HTR-8/SVneo (cell line): ENCODE measurements around the gene LPGAT1.
A peak's percentile ranks its signal among the peaks of the same experiment; 100 is the strongest.

Experiments used
- DNase-seq: peaks from one replicate; pipeline ENCODE4 v3.0.0; 2011; ENCODE audit warnings: low spot score, mixed read lengths; ENCODE audit not compliant: insufficient read length
- FAIRE-seq: peaks from 2 replicates; lab custom pipeline; 2011; peaks lifted over from hg19 to GRCh38; lab: Jason Lieb, UNC

The LPGAT1 gene

DNA sequence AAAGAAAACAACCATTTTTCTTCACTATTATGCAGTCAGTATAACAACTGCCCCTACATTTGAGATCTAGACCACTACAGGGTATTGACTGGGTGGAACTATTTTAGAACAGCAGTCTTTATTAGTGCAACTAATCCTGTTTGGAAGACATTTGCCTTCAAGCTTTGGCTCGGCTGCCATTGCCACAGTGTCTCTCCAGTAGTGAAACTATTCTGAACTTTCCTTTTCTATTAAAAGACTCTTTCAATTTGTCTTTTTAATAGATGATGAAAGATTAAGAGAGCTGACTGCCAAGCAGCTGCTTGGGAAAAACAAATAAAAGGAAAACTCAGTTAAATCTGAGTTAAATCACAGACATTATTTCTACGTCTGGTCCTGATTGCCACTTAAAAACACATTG, 49.3 kb downstream of the LPGAT1 start:
- DNase-seq (no peak), FAIRE-seq (no peak)

DNA sequence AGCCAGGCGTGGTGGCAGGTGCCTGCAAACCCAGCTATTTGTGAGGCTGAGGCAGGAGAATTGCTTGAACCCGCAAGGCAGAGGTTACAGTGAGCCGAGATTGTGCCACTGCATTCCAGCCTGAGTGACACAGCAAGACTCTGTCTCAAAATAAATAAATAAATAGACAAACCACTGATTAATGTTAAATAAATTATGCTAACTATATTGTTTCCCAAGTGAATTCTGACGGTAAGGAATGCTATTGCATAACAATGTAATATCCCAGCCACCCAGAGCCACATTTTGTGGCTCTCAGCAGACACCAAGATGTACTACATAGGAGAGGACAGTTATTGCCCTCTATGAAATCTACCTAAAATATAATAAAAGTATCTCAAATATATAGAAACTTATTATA, 55.4 kb downstream of the LPGAT1 start:
- DNase-seq (no peak), FAIRE-seq (no peak)

DNA sequence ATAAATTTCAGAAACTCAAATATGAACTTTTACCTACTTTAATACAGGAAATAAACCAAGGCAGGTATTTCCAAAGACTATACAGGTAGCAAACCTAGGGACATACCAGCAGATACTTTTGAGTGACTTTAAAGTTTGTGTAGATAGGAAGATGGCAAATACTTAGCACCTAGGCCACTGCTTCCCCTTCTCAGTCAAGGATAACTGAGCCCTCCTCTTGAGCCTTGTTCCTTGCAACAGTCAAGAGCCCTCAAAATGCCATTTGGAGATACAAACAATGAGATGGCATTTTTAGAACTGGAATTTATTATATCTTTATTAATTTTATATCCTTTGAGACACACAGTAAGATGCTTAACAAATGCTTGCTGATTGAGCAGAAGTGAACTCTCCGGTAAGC, 65.9 kb downstream of the LPGAT1 start:
- no peak for FAIRE-seq

DNA sequence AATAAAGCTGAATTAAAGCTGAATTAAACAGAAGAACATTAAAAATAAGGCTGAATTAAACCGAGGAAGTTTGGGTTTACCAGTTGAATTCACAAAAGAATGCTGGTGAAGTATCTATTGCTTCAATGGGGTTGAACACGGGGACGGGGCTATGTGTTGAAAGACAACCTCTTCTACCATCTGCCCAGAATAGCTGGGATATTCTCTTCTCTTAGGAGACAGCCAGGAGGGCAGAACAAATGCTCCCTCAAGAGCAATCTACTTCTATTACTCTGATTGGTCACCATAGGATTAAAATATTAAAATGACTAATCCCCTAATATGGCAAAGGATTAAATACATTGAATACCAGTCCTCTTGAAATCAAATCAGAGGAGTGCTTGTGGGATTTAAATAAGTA, 68.4 kb downstream of the LPGAT1 start:
- no peak for FAIRE-seq
- no peak for DNase-seq

More for the DNA sequence above, 65.9 kb downstream of the LPGAT1 start:
- no peak for DNase-seq

DNA sequence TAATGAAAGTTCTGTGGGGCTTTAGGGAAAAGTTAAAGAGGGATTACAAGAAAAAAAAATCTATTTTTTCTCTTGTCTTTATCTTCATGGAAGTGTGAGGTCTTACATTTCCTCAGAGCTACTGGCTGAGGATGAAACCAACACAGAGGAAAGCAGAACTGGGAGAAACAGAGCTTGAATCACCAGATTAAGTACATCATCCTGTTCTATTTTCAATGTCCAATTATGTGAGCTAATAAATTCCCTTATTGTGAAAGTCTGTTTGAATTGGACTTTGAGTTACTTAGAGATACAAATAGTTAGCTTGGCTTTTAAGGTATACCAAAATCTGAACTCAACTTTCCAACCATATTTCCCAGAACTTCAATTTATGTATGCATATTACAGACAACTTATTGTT, 69.2 kb downstream of the LPGAT1 start:
- DNase-seq (no peak), FAIRE-seq (no peak)

DNA sequence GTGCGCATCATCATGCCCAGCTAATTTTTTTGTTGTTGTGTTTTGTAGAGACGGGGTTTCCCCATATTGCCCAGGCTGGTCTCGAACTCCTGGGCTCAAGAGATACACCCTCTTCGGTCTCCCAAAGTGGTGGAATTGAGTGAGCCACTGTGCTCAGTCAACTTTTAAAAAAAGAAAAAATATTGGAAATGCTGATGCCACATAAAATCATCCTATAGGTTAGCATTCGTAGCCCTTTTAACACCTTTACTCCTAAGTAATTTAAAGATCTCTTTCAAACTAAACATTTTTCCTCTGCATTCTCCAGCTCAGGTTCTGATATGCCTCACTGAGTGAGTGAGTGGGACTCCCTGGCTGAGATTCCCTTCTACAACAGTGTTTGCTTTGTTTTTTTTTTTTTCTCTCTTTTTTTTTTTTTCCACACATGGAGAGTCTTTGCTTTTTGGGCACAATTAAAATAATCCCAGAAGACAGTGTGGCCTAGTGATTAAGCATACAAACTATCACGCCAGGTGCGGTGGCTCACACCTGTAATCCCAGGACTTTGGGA, 74.0 kb downstream of the LPGAT1 start:
- no peak for FAIRE-seq

DNA sequence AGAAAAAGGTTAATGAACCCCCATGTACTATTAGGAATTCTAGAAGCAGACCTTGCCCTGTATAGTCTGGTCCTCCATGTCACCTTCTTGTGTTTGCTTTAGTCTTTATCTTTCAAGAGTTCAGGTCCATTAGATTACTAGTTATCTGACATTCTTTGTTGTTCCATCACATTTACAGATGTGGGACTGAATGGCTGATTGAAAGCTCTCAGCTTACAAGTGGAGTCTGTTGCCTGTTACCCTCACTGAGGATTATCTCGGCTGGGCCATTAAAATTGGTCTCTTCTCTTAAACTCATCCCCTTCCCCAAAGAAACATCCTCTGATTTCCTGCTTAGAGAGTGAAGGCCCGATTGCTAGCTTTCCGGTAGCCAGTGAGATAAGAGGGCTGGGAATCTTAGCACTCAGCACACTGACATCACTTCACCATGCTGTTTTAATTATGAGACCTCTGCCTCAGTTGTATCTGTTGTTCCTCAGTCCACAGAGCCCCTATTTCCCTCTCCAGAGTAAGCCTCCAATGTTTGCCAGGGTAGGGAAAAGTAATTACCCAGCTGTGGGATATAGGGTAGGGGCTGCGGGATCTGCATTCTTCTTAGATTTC, 76.8 kb downstream of the LPGAT1 start:
- FAIRE-seq (no peak), DNase-seq (no peak)

More for the DNA sequence above, 74.0 kb downstream of the LPGAT1 start:
- no peak for DNase-seq

DNA sequence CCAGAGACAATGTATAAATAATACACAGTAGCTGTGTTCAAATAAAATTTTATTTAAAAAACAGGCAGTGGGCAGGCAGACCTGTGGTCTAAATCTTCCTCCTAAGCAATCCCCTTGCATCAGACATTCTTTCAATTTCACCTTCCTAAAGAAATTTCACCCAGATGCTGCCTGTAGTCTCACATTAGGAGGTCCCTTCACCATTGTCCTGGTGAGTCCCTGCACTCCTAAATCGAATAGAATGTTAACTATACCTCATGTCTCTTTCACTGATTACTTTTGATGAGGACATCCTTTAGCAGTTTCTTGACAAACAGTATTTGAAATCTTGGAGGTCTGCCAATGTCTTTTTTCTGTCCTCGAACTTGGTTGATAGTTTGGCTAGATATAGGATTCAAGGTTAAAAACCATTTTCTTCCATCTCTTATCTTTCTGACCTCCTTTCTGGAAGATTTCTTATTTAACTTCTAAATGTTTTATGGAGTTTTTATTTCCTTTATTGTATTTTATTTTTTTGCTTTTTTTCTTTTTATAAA, 77.5 kb downstream of the LPGAT1 start:
- FAIRE-seq (no peak), DNase-seq (no peak)

DNA sequence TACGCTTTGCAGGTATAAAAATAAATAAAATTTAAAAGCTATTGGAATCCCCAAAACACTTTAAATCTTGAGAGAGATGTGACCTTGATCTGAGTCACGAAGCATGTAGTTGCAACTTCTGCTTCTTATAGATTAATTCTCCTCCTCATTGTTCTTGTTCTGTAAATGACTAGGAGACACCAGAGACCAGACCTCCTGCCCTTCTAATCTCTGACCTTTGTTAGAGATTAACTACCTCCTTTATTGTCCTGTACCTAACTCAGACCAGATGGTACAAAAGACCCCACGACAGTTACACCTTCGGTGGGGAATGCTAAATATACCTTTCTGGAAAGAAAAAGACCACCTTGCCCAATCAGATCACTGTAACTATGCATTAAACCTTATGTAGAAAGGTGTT, 78.2 kb downstream of the LPGAT1 start:
- FAIRE-seq (no peak), DNase-seq (no peak)

DNA sequence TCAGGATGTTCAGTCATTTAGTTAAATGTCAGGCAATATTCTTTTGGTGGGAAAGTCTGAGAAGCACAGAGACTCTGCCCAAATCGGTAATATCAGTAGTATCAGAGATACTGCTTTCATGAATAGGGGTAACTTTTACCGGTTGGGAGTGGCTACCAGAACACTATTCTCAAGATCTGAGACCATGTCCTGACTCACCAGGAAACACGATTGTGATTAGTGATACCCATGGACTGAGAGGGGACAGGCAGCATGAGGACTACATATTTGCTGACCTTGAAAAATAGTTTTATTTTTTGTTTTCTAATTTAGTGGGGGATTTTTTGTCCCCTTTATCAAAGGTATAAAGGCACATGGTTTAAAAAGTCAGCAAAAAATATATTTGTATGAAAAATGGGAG, 79.1 kb downstream of the LPGAT1 start:
- DNase-seq (no peak), FAIRE-seq (no peak)

DNA sequence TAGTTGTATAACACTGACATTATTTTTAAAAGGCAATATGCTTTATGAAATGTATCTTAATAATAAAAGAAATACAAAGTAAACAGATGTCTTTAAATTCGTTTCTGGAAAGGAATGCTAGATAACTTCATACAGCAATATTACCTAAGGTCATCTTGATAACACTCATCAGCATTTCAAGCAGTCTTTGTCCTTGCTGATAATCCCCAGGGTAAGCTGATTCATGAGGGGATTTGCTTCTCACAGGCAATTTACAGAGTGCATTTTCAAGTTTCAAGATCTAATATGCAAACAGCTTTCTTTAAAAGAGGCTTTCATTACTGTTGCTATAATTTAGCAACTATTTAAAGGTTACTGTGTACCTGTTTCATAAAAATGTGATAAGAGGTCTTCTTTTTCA, 80.0 kb downstream of the LPGAT1 start:
- no peak for FAIRE-seq
- DNase-seq = no peak

DNA sequence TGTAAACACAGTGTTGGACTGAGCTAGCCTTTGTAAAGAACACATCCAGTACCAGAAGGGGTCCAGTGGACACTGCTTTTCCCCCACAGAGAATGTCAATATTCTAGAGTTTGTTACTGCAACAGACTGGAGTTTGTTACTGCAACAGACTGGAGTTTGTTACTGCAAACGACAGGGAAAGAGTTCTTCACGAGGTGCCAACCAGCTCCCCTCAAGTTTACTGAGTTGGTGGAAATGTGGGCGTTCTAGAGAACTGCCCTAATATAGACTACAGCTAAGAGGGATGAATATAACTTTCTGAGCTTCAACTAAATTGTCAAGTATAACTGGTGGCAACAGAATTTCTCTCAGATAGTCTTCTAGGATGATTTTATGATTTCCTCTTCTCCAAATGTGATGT, 81.3 kb downstream of the LPGAT1 start:
- DNase-seq (no peak), FAIRE-seq (no peak)

DNA sequence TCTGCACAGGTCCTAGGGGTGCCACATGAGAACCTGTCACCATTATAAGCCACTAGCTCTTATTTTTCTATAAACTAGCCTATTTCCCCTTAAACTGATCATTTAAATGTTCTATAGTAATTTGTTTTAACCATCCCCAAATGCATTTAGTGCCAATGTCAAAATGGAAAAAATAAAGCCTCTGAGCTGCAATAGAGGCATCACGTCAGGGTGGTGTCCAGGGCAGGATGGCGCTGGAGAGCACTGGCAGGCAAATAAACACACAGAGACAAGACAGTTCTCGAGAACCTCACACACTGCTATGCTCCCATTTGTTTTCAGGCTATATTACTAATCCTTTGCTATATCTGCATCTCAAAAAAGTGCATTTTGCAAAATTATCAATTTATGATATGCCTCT, 81.8 kb downstream of the LPGAT1 start:
- no peak for DNase-seq
- FAIRE-seq = no peak

DNA sequence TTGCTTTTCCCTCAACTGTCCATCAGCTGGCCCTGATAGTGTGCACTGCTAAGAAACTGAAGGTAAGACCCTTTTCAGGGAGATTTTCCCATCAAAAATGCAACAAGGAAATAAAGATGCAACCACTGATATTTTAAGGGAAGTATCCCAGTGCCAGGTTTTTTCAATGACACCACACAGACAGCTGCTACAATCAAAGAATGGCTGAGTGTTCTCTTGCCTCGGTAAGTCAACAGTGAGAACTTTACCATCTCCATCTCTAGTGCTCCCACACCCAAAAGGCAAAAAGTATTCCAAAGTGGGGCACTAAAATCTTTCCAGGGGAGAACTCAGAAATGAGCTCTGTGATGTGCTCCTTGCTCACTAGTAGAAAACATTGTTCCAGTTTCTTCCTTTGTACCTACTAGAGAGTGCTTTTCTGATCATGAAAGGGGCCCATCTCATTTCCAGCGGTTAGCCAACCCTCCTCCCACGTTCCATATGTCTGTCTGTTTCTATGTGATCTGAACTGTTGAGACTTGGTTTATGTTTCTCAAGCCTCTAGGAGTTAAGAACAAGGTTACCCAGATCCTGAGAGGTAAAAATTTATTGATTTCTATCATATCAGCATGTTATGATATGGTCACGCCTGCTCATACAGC, 87.6 kb downstream of the LPGAT1 start:
- FAIRE-seq = no peak

DNA sequence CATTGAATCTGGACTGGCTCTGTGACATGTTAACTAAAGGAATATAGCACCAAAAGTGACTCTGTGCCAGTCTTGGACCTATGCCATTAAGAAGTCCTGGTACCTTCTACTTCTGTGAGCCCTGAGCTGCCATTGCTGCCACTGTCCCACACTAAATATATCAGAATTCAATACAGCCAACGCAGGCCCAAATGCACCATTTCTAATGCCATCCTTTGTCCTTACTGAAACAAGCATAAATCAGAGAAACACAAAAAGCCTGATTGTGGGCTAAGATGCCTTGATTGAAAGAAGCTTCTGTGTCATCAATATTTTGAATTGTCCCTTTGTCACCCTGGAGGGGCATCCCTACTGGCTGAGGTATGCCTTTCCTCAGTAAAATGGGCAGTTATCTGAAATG, 88.3 kb downstream of the LPGAT1 start:
- FAIRE-seq = no peak
- no peak for DNase-seq

More for the DNA sequence above, 87.6 kb downstream of the LPGAT1 start:
- DNase-seq = no peak

DNA sequence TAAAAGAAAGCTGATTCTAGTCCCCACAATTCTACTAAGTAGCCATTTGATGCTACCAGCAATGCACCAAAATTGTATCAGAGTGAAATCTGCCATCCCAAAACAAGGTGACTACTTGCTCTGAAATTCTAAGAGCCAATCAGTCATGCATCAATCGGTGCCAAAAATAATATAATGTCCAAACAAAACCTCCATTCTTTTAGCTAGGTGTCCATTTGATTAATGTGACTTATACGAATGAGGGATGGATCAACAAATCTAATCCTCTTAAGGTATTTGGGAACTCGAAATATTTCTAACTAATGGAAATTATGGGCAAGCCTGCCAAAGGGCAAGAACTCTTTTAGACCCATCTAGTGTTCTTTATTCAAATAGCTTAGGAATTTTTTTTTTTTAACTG, 88.8 kb downstream of the LPGAT1 start:
- no peak for DNase-seq

DNA sequence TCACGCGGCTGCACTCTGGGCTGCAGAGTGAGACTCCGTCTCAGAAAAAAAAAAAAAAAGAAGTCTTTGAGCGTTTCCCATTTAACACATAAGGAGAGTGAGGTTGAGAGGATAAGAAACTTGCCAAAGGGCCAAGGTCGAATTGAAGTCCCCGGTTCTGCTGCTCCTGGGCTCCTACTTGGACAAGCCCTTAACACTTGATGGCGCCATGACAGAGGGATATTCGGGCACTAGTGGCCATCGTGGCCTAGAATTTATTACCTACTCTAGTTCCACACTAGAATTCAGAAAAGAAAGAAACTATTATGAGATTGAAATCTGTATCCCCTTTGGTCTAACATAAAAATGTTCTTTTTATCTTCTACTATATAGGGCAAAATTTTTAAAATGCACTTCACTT, 89.4 kb downstream of the LPGAT1 start:
- FAIRE-seq (no peak), DNase-seq (no peak)

More for the DNA sequence above, 88.8 kb downstream of the LPGAT1 start:
- no peak for FAIRE-seq

DNA sequence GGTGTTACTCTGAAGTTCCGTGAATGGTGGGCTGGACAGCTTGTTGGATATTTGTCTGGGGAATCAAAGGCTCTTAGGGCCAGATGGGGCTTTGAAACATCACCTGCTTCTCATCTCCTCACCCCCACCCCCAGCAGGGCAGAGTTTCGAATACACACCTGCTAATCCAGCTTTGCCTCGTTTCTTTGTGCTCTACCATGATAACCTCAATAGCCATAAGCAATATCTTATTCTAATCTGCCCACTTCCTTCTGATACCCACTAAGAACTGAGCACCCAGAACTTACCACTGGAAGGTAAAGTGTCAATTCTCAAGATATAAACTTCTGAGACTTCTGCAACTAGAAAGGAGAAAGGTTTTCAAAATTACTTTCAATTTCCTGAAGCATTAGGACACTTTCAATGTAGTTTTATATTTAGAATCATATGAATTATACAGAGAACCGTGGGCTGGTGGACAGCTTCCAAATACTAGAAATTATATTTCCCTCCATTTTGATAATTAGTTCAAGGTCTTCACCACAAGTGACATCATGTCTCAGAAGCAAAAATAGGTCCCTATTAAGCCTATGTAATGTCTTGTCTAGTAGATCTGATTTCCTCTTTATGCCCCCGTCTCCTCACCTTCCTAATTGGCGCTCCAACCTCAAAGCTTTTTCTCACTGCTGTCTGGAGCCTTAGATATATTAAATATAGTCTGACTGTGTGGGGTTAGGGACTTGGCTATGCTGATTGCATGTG, 90.7 kb downstream of the LPGAT1 start:
- DNase-seq (no peak), FAIRE-seq (no peak)

DNA sequence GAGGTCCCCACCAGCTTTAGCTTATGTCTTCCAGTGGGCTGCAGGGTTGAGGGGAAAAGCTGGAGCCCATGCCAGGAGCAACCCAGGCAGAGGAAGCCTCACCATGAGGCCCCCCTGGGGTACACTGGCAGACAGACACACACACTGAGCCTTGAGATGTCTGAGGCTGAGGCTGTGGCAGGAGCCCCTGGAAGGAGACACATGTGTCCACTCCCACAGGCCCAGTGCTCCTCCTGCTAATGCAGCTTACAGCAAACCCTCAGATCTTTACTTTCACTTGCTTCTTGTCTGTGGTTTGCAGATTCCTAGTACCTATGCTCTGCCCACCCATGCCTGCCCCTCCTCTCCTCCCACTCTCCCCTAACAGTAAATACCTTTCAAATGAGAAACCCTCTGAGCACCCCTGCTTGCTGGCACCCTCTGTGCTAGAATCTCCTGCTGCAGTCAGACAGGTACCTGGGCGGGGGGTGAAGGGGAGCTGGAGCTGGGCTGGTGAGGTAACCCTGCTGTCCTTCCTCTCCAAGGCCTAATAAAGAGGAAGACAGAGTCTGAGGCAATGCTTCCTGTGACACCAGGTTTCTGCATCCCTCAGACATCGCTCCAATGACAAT, 91.8 kb downstream of the LPGAT1 start:
- peak; percentile 31 for DNase-seq
- FAIRE-seq = no peak

DNA sequence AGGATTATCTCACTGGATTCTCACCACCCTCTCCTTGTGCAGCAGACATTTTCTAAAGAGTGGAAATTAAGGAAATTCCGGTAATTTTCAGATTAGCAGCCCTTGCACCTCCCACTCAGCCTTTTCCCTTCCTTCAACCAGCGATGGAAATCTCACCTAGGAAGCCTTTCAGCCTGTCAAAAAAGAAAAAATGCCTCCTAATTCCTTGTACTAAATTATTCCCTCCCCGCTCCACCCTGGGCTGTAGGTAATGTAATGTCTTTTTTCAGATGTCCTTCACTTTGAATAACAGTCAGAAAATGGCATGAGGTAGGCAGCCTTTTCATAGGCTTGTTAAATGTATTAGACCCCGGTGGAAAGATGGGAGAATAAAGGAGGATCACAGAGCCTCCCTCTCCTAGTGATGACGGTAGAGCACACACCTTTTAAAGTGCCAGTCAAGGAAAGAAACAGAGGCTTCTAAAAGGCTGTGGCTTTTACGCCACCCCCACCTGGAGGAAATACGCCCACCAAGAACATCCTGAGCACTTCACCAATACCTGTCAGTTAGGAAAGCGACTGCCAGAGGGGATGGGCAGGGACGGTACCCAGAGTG, 92.4 kb downstream of the LPGAT1 start:
- DNase-seq (no peak), FAIRE-seq (no peak)
